HL-60 (cell line): ENCODE measurements around the gene KCNH5.

ENCODE experiments used
- DNase-seq, 2 experiments: peaks; one replicate each; pipeline ENCODE4 v3.0.0-alpha.2; 2010 to 2020; ENCODE audit warnings: low read depth in 1 of 2, low spot score in 1 of 2
- H3K27ac ChIP-seq: fragments of 250-450 bp; sonication (Bioruptor Pico); replicated peaks from 2 replicates; pipeline ENCODE4 v1.5.1; 2020; ENCODE audit warnings: mild to moderate bottlenecking, moderate library complexity
- H3K27me3 ChIP-seq: fragments of 250-450 bp; sonication (Bioruptor Pico); 2 replicates; pipeline ENCODE4 v1.5.1; 2021; ENCODE audit warnings: mild to moderate bottlenecking, moderate library complexity; ENCODE audit not compliant: insufficient read depth, poor library complexity, severe bottlenecking
- H3K4me3 ChIP-seq: replicated peaks from 2 replicates; pipeline ENCODE4 v1.5.1; 2011; ENCODE audit warnings: mild to moderate bottlenecking, control low read depth, low read length; ENCODE audit not compliant: insufficient read depth
- CTCF ChIP-seq: IDR thresholded peaks from one replicate; pipeline ENCODE4 v1.5.1; 2011; ENCODE audit warnings: low read length, control low read depth, inconsistent platforms; ENCODE audit not compliant: insufficient read depth
- GABPA ChIP-seq: IDR thresholded peaks from 2 replicates; pipeline ENCODE4 v1.6.1; 2012; ENCODE audit warnings: low read depth
- POLR2AphosphoS5 ChIP-seq: IDR thresholded peaks from 2 replicates; pipeline ENCODE4 v1.6.1; 2012; ENCODE audit warnings: low read depth
- REST ChIP-seq: IDR thresholded peaks from 2 replicates; pipeline ENCODE4 v1.6.1; 2012; ENCODE audit warnings: low read depth; ENCODE audit not compliant: insufficient replicate concordance
- SPI1 ChIP-seq: IDR thresholded peaks from 2 replicates; pipeline ENCODE4 v1.6.1; 2012; ENCODE audit warnings: low read depth, mild to moderate bottlenecking, borderline replicate concordance

KCNH5 gene

DNA sequence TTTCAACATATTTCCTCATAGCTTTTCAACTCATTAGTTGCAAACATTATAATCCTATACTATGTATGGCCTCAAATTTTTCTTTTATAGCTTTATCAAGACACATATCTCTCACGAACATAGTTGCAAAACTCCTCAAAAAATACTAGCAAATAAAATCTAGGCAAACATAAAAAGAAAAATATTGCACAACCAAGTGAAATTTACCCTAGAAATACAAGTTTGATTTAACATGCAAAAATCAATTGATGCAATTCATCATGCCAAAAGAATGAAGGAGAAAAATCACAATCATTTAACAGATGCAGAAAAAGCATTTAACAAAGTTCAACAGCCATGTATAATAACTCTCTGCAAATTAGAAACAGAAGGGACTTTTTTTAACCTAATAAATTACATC is 33.3 kb upstream of the KCNH5 start:
- no peak overlapping the region for H3K27ac ChIP-seq
- DNase-seq = no peak
- no peak overlapping the region for H3K4me3 ChIP-seq
- no peak for TF ChIP-seq POLR2AphosphoS5
- TF ChIP-seq GABPA = no peak
- TF ChIP-seq SPI1 = no peak
- TF ChIP-seq CTCF = no peak
- TF ChIP-seq REST = no peak
- no peaks in the 10 kb centered on the region for H3K27me3 ChIP-seq

- no peak overlapping the region for H3K4me3 ChIP-seq
- no peak overlapping the region for H3K27ac ChIP-seq
- TF ChIP-seq GABPA (no peak), REST (no peak), POLR2AphosphoS5 (no peak), SPI1 (no peak), CTCF (no peak)
- no peaks in the 10 kb centered on the region for H3K27me3 ChIP-seq
- DNase-seq = no peak
Measured at GRCh38 chr14:63076488-63076887, 31.2 kb upstream of the KCNH5 start.

DNA sequence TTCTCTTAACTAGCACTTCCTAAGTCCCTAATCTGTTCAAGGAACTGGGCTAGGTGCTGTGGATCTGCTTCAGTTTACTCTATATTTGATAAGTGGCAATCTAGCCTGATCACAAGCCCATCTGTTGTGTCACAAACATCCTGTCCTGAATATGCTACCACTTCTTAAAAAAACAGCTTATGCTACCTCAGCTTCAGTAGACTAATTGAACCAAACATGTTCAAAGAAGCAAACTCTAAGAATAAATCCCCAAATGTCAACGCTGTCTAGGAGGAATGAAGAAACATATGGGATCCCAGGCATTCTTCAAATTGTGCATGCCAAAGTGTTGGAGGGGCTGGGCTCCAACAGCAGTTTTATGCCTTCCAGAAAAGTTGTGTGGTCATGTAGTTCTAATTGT is 10.4 kb upstream of the KCNH5 start:
- H3K27me3 ChIP-seq = no peaks in the 10 kb centered on the region
- DNase-seq = no peak
- no peak overlapping the region for H3K27ac ChIP-seq
- TF ChIP-seq SPI1 = no peak
- no peak for TF ChIP-seq GABPA
- no peak for TF ChIP-seq POLR2AphosphoS5
- TF ChIP-seq CTCF = no peak
- no peak for TF ChIP-seq REST
- H3K4me3 ChIP-seq = no peak overlapping the region
